ENCODE results near the gene RPL11.

DNA sequence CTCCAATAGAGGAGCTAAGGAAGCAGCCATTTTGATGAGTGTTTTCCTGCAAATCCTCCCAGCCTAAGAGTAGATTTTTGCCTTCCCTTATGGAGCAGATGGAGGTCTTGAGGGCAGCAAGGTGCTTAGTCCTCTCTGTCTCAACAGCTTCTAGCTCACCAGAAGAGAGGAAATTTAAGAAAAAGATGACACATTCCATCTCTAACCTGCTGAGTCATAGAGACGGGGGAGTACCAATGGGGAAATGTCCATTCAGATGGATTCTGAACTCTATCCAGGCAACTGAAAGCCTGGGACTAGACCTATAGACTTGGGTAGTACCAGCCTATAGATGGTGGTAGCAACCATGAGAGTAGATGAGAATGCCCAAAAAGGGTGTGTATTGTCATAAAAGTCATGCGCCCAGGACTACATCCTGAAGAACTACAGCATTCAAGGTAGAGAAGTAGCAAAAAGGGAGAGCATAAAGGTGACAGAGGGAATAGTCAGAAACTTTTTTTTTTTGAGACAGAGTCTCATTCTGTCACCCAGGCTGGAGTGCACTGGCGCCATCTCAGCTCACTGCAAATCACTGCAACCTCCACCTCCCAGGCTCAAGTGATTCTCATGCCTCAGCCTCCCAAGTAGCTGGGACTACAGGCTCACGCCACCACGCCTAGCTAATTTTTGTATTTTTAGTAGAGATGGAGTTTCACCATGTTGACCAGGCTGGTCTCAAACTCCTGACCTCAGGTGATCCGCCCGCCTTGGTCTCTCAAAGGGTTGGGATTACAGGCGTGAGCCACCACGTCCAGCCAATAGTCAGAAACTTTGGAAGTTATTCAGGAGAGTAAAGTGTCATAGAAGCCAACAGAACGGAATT is 41.0 kb downstream of the RPL11 start:
- TF ChIP-seq, protein P1, sequence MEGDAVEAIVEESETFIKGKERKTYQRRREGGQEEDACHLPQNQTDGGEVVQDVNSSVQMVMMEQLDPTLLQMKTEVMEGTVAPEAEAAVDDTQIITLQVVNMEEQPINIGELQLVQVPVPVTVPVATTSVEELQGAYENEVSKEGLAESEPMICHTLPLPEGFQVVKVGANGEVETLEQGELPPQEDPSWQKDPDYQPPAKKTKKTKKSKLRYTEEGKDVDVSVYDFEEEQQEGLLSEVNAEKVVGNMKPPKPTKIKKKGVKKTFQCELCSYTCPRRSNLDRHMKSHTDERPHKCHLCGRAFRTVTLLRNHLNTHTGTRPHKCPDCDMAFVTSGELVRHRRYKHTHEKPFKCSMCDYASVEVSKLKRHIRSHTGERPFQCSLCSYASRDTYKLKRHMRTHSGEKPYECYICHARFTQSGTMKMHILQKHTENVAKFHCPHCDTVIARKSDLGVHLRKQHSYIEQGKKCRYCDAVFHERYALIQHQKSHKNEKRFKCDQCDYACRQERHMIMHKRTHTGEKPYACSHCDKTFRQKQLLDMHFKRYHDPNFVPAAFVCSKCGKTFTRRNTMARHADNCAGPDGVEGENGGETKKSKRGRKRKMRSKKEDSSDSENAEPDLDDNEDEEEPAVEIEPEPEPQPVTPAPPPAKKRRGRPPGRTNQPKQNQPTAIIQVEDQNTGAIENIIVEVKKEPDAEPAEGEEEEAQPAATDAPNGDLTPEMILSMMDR (IDR thresholded peaks at IDR 0.05; ENCODE audit: low read depth, low read length, missing input control) = no peak
- TF ChIP-seq RXRA (IDR thresholded peaks at IDR 0.05) (no peak), REST (IDR thresholded peaks at IDR 0.05) (no peak), YY1 (IDR thresholded peaks at IDR 0.05) (no peak), GABPA (IDR thresholded peaks at IDR 0.05 in 1 of 2, conservative IDR thresholded peaks at IDR 0.05 in 1 of 2) (no peak)
- TF ChIP-seq, protein P2, sequence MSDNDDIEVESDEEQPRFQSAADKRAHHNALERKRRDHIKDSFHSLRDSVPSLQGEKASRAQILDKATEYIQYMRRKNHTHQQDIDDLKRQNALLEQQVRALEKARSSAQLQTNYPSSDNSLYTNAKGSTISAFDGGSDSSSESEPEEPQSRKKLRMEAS (IDR thresholded peaks at IDR 0.05) = no peak
